Activated B cell treated with CpG ODN at 0.5 μM for 24 hours (primary cell): ENCODE measurements around the gene MYO18B. TPM values are rescaled to one million over a fixed set of nuclear protein-coding genes. Genes with fewer than 3 reads are reported as not detected.

ENCODE experiments used
- ATAC-seq: fragments of 200-7000 bp; cut with Tn5 transposase; one replicate; pipeline ENCODE4 v1.10.0; 2021; ENCODE audit warnings: low read depth, mild to moderate bottlenecking, moderate library complexity
- CTCF ChIA-PET: fragments of 350-600 bp; sonication (Branson Sonifier 250); formaldehyde crosslinking; loops from one replicate; lab custom pipeline; 2021; ENCODE audit warnings: antibody characterized with exemption; lab: Charles Lee
- POLR2A ChIA-PET: fragments of 350-600 bp; sonication (Branson Sonifier 250); formaldehyde crosslinking; loops from one replicate; lab custom pipeline; 2021; ENCODE audit warnings: antibody characterized with exemption; lab: Charles Lee
- DNase-seq: peaks from one replicate; pipeline ENCODE4 v3.0.0; 2022
- H3K27ac Mint-ChIP-seq: one replicate; pipeline ENCODE4 v1.8.0; 2020; ENCODE audit warnings: mixed read lengths
- H3K27me3 Mint-ChIP-seq: one replicate; pipeline ENCODE4 v1.8.0; 2021; ENCODE audit warnings: mixed read lengths
- H3K36me3 Mint-ChIP-seq: one replicate; pipeline ENCODE4 v1.8.0; 2021; ENCODE audit warnings: low read depth, mixed read lengths
- H3K4me1 Mint-ChIP-seq: one replicate; pipeline ENCODE4 v1.8.0; 2021; ENCODE audit warnings: mixed read lengths
- H3K4me3 Mint-ChIP-seq: one replicate; pipeline ENCODE4 v1.8.0; 2020; ENCODE audit warnings: mild to moderate bottlenecking, mixed read lengths
- H3K9me3 Mint-ChIP-seq: one replicate; pipeline ENCODE4 v1.8.0; 2020; ENCODE audit warnings: mixed read lengths
- intact Hi-C: fragments of 100-400 bp; cut with micrococcal nuclease; formaldehyde crosslinking; loops from one replicate; pipeline ENCODE4 v1.15.1; 2024
- total RNA-seq: library from RNA; stranded (reverse); gene quantifications from 2 replicates; pipeline ENCODE4 v1.2.3, GENCODE V29; 2022
- TF ChIP-seq, protein P1 (sequence below): fragments of 200-600 bp; IDR thresholded peaks from one replicate; pipeline ENCODE4 v1.8.0; 2022; ENCODE audit warnings: antibody characterized with exemption, mild to moderate bottlenecking

MYO18B gene
- total RNA-seq, 1 donor from 2014 or later = 0.27 TPM

GRCh38 chr22:25969901-25970300, 227.9 kb downstream of the MYO18B start:
- no peaks in the 10 kb centered on the region for H3K36me3 Mint-ChIP-seq
- no peak overlapping the region for H3K27ac Mint-ChIP-seq
- CTCF ChIA-PET = no interaction called here
- no peaks in the 10 kb centered on the region for H3K9me3 Mint-ChIP-seq
- H3K4me1 Mint-ChIP-seq = peaks cover 5% of the 10 kb centered on the region
- POLR2A ChIA-PET = no interaction called here
- TF ChIP-seq, protein P1, sequence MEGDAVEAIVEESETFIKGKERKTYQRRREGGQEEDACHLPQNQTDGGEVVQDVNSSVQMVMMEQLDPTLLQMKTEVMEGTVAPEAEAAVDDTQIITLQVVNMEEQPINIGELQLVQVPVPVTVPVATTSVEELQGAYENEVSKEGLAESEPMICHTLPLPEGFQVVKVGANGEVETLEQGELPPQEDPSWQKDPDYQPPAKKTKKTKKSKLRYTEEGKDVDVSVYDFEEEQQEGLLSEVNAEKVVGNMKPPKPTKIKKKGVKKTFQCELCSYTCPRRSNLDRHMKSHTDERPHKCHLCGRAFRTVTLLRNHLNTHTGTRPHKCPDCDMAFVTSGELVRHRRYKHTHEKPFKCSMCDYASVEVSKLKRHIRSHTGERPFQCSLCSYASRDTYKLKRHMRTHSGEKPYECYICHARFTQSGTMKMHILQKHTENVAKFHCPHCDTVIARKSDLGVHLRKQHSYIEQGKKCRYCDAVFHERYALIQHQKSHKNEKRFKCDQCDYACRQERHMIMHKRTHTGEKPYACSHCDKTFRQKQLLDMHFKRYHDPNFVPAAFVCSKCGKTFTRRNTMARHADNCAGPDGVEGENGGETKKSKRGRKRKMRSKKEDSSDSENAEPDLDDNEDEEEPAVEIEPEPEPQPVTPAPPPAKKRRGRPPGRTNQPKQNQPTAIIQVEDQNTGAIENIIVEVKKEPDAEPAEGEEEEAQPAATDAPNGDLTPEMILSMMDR = no peak
- H3K4me3 Mint-ChIP-seq = no peak overlapping the region
- H3K27me3 Mint-ChIP-seq = peaks cover 12% of the 10 kb centered on the region
- intact Hi-C loops = no loop called here
- ATAC-seq (no peak), DNase-seq (no peak)

GRCh38 chr22:25970374-25970911, 228.5 kb downstream of the MYO18B start:
- ATAC-seq (no peak), DNase-seq (no peak)
- ChIA-PET CTCF (no interaction called here), POLR2A (no interaction called here)
- no peaks in the 10 kb centered on the region for H3K36me3 Mint-ChIP-seq
- no peak overlapping the region for H3K27ac Mint-ChIP-seq
- H3K4me3 Mint-ChIP-seq = no peak overlapping the region
- H3K27me3 Mint-ChIP-seq = peaks cover 9% of the 10 kb centered on the region
- no peaks in the 10 kb centered on the region for H3K9me3 Mint-ChIP-seq
- TF ChIP-seq, protein P1 = no peak
- intact Hi-C loops = no loop called here
- peaks cover 5% of the 10 kb centered on the region for H3K4me1 Mint-ChIP-seq

DNA sequence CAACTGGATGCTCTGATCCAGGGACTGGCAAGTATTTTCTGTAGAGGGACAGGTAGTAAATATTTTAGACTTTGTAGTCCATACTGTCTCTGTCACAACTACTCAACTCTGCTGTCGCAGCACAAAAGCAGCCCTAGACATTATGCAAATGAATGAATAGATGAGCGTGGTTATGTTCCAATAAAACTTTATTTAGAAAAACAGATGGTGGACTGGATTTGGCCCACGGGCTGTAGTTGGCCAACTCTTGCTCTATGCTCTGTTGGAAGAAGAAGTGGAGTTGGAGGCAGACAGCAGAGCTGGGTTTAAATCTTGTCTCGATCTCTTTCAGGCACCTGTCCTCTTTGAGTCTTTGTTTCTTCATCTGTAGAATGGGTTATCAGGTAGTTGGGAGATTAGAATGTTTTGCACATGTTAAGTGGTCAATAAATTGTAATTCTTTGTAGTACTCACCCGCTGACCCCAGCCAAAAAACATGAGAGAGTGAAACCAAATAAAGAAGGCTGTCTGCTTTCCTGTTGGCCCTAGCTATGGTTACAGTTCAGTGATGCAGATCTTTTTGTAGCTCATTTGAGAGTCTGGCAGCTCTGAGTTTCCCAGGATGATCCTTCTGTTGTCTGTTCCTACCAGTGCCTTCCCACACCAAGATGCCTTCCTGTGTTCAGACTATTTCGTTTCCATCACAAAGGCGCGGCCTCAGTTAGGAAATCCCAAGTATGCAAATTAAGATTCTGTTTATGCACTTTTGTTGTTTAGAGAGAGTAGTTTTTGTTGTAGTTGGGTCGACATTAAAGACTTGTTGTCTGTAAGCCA, 229.2 kb downstream of the MYO18B start:
- H3K4me3 Mint-ChIP-seq = no peak overlapping the region
- H3K9me3 Mint-ChIP-seq = no peaks in the 10 kb centered on the region
- ChIA-PET CTCF (no interaction called here), POLR2A (no interaction called here)
- intact Hi-C loops = no loop called here
- ATAC-seq (no peak), DNase-seq (no peak)
- no peak overlapping the region for H3K27ac Mint-ChIP-seq
- no peaks in the 10 kb centered on the region for H3K36me3 Mint-ChIP-seq
- TF ChIP-seq, protein P1 = no peak
- peaks cover 5% of the 10 kb centered on the region for H3K4me1 Mint-ChIP-seq
- H3K27me3 Mint-ChIP-seq = peaks cover 5% of the 10 kb centered on the region

DNA sequence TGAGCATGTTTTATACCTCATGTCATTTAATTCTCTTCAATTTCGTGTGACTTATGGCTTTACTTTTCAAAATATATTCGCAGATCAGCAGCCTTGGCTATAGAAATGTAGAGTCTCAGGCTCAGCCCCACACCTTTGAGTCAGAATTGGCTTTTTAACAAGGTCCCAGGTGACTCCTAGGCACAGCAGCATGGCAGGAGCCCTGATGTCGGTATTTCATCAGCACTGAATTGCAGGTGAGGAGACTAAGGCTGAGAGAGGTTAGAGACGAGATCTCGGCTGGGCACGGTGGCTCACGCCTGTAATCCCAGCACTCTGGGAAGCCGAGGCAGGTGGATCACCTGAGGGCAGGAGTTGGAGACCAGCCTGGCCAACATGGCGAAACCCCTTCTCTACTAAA, 230.4 kb downstream of the MYO18B start:
- CTCF ChIA-PET = no interaction called here
- Mint-ChIP-seq H3K27me3 (no peaks in the 10 kb centered on the region), H3K9me3 (no peaks in the 10 kb centered on the region), H3K36me3 (no peaks in the 10 kb centered on the region), H3K4me3 (no peak overlapping the region), H3K27ac (no peak overlapping the region), H3K4me1 (peaks cover 5% of the 10 kb centered on the region)
- intact Hi-C loops = no loop called here
- DNase-seq (no peak), ATAC-seq (no peak)
- TF ChIP-seq, protein P1 = no peak
- POLR2A ChIA-PET = no interaction called here

DNA sequence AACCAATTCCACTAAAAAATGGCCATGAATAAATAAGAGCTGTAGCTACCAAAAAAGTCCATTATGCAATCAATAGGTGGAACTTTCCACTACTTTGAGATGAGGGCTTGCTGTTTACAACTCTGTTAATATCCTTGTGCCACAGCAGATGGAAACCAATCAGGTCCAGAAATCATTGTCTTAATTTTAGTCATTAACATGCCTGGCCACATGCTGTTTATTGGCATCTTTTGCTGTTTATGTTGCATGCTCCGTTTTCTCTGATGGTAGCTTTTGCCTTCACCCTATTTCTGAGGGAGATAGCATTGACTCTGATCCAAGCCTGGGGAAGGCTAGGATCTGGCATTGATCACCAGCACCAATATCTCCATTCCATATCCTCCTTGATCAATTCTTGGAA, 234.4 kb downstream of the MYO18B start:
- H3K36me3 Mint-ChIP-seq = no peaks in the 10 kb centered on the region
- ATAC-seq (no peak), DNase-seq (no peak)
- intact Hi-C loops = no loop called here
- TF ChIP-seq, protein P1 = no peak
- ChIA-PET CTCF (no interaction called here), POLR2A (no interaction called here)
- H3K9me3 Mint-ChIP-seq = no peaks in the 10 kb centered on the region
- H3K27me3 Mint-ChIP-seq = no peaks in the 10 kb centered on the region
- H3K4me3 Mint-ChIP-seq = no peak overlapping the region
- no peak overlapping the region for H3K27ac Mint-ChIP-seq
- peaks cover 2% of the 10 kb centered on the region for H3K4me1 Mint-ChIP-seq
